MM.1S (cell line): ENCODE results near the gene LDLRAD4.

Experiments
- EZH2 ChIP-seq: fragments of 300-600 bp; sonication (generic); optimal IDR thresholded peaks from 2 replicates; pipeline ENCODE3; 2017; ENCODE audit warnings: low read depth, mild to moderate bottlenecking, antibody characterized with exemption, low read length, mixed read lengths
- EZH2phosphoT487 ChIP-seq: fragments of 300-600 bp; sonication (generic); IDR thresholded peaks from 2 replicates; pipeline ENCODE4 v1.6.1; 2018; ENCODE audit warnings: antibody characterized with exemption, low read length
- TF ChIP-seq, protein P1 (sequence below): fragments of 300-600 bp; sonication (generic); IDR thresholded peaks from 2 replicates; pipeline ENCODE4 v1.5.1; 2016; ENCODE audit warnings: antibody characterized with exemption, low read length, mixed read lengths

- TF ChIP-seq EZH2phosphoT487 (no peak), EZH2 (no peak)
- TF ChIP-seq, protein P1, sequence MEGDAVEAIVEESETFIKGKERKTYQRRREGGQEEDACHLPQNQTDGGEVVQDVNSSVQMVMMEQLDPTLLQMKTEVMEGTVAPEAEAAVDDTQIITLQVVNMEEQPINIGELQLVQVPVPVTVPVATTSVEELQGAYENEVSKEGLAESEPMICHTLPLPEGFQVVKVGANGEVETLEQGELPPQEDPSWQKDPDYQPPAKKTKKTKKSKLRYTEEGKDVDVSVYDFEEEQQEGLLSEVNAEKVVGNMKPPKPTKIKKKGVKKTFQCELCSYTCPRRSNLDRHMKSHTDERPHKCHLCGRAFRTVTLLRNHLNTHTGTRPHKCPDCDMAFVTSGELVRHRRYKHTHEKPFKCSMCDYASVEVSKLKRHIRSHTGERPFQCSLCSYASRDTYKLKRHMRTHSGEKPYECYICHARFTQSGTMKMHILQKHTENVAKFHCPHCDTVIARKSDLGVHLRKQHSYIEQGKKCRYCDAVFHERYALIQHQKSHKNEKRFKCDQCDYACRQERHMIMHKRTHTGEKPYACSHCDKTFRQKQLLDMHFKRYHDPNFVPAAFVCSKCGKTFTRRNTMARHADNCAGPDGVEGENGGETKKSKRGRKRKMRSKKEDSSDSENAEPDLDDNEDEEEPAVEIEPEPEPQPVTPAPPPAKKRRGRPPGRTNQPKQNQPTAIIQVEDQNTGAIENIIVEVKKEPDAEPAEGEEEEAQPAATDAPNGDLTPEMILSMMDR, result no peak
Observed at GRCh38 chr18:13376841-13377351, 158.3 kb downstream of the LDLRAD4 start.
